ENCODE results near the gene FOXRED2.

FOXRED2 gene

GRCh38 chr22:36445158-36445668 is 61.6 kb downstream of the FOXRED2 start:
- DNase-seq: no peak

- no peak for DNase-seq
Observed at GRCh38 chr22:36443198-36443770, 63.6 kb downstream of the FOXRED2 start.

GRCh38 chr22:36442506-36443197 is 64.2 kb downstream of the FOXRED2 start:
- DNase-seq: no peak

- no peak for DNase-seq
Observed at GRCh38 chr22:36440429-36441002, 66.3 kb downstream of the FOXRED2 start.

- peak; percentile 71 for DNase-seq
Observed at GRCh38 chr22:36439481-36440271, 67.2 kb downstream of the FOXRED2 start.

All from NCI-H69 (cell line).